Measurements from ENCODE around the gene AHRR. TPM values are rescaled to one million over a fixed set of nuclear protein-coding genes. Genes with fewer than 3 reads are reported as not detected.
"Not testable (repeated sequence)": the region's sequence is repeated elsewhere in the genome, so short reads cannot be mapped to it uniquely, and the experiment has no call there.

AHRR gene
- total RNA-seq, 6 experiments from 2014 or later: 0.06 to 0.81 (median 0.43) TPM

GRCh38 chr5:285991-286557, 35.4 kb upstream of the AHRR start:
- Histone ChIP-seq H3K4me1 (no peaks in the 10 kb centered on the region), H3K36me3 (peaks cover 0 to 5% (median 2%) of the 10 kb centered on the region in 4 donors), H3K27me3 (no peaks in the 10 kb centered on the region), H3K27ac (no peak overlapping the region), H3K4me3 (no peak overlapping the region), H3K9me3 (no peaks in the 10 kb centered on the region)
- ATAC-seq: no peak
- DNase-seq: peak in 1 of 3 donors; percentile 23
- 66% methylated on average over 4 of the region's 14 CpGs for WGBS (ENCODE audit: insufficient coverage, low coverage, low lambda C conversion rate, missing lambda C conversion rate)
- intact Hi-C loops (cut with DNase I): no loop called here
- TF ChIP-seq POLR2A (IDR thresholded peaks at IDR 0.05): no peak
- no peak for TF ChIP-seq CTCF (IDR thresholded peaks at IDR 0.05)

DNA sequence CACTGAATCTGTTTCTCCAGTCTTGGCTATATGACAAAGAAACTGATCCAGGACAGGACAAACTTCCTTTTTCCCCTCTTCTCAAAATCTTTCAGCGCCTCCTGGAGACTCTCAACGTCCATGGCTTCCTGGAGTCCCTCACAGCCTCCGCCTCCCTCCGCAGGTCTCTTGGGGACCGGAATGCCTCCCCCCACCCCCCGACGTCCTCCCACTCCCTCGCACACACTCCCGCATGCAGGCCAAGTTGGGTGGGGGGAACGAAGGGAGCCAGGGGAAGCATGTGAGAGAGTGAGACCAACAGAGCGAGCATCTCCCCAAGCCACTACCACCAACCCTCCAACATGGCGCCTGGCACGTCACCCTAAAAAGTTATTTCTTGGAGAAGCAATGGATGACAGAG, 31.3 kb upstream of the AHRR start:
- H3K27me3 ChIP-seq; H3K27ac ChIP-seq; H3K4me1 ChIP-seq; H3K4me3 ChIP-seq; intact Hi-C loops (cut with DNase I); DNase-seq; ATAC-seq; H3K9me3 ChIP-seq; H3K36me3 ChIP-seq: not testable (repeated sequence)
- 87% methylated on average over 9 of the region's 13 CpGs for WGBS (ENCODE audit: insufficient coverage, low coverage, low lambda C conversion rate, missing lambda C conversion rate)

- ATAC-seq; H3K36me3 ChIP-seq; DNase-seq; intact Hi-C loops (cut with DNase I); H3K9me3 ChIP-seq; H3K4me1 ChIP-seq; H3K4me3 ChIP-seq; H3K27me3 ChIP-seq; H3K27ac ChIP-seq: not testable (repeated sequence)
- WGBS (ENCODE audit: insufficient coverage, low coverage, low lambda C conversion rate, missing lambda C conversion rate): 95% methylated on average over 10 of the region's 10 CpGs
Observed at GRCh38 chr5:291345-291744, 30.2 kb upstream of the AHRR start.

- peak in 1 of 3 donors; percentile 23 for DNase-seq
- H3K27me3 ChIP-seq; ATAC-seq; H3K36me3 ChIP-seq; H3K27ac ChIP-seq; intact Hi-C loops (cut with DNase I); H3K4me3 ChIP-seq; H3K9me3 ChIP-seq; H3K4me1 ChIP-seq: not testable (repeated sequence)
- WGBS (ENCODE audit: insufficient coverage, low coverage, low lambda C conversion rate, missing lambda C conversion rate): 71% methylated on average over 1 of the region's 17 CpGs
Observed at GRCh38 chr5:294788-295187, 26.7 kb upstream of the AHRR start.

- H3K4me3 ChIP-seq; H3K36me3 ChIP-seq; H3K27ac ChIP-seq; H3K27me3 ChIP-seq; H3K4me1 ChIP-seq; intact Hi-C loops (cut with DNase I); H3K9me3 ChIP-seq: not testable (repeated sequence)
- DNase-seq: peak in 1 of 3 donors; percentile 24
- peak in 3 of 4 donors; percentile 48 to 72 (median 64) for ATAC-seq
- 37% methylated on average over 2 of the region's 10 CpGs for WGBS (ENCODE audit: insufficient coverage, low coverage, low lambda C conversion rate, missing lambda C conversion rate)
Observed at GRCh38 chr5:296207-296606, 25.3 kb upstream of the AHRR start.

GRCh38 chr5:296954-297353, 24.6 kb upstream of the AHRR start:
- intact Hi-C loops (cut with DNase I): not testable (repeated sequence)
- peak in 1 of 4 donors; percentile 17 for ATAC-seq

DNA sequence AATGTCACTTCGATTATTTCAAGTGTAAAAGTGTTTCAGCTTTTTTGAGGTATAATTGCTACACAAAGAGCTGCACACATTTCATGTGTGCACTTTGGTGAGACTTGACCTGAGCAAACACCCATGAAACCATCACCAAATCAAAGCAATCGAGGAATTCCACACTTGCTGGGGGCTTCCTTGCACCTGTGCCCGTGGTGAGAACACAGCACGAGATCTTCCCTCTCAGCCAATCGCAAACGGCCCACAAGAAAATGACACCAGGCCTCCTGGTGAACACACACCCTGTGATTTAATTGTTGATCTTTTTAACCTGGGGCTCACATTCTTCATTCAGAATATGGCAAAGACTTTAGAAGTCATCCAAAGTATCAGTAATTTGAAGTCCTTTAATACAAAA, 24.1 kb upstream of the AHRR start:
- H3K4me3 ChIP-seq; H3K4me1 ChIP-seq; H3K27ac ChIP-seq; H3K9me3 ChIP-seq; ATAC-seq; H3K36me3 ChIP-seq; H3K27me3 ChIP-seq; intact Hi-C loops (cut with DNase I): not testable (repeated sequence)
- WGBS (ENCODE audit: insufficient coverage, low coverage, low lambda C conversion rate, missing lambda C conversion rate): 75% methylated on average over 5 of the region's 6 CpGs
- peak in 1 of 3 donors; percentile 4 for DNase-seq

More at GRCh38 chr5:296954-297353, 24.6 kb upstream of the AHRR start:
- not testable (repeated sequence) for H3K4me1 ChIP-seq, H3K4me3 ChIP-seq, H3K9me3 ChIP-seq, H3K27ac ChIP-seq, H3K27me3 ChIP-seq, H3K36me3 ChIP-seq
- peak in 1 of 3 donors; percentile 11 for DNase-seq
- WGBS (ENCODE audit: insufficient coverage, low coverage, low lambda C conversion rate, missing lambda C conversion rate): 54% methylated on average over 6 of the region's 16 CpGs

DNA sequence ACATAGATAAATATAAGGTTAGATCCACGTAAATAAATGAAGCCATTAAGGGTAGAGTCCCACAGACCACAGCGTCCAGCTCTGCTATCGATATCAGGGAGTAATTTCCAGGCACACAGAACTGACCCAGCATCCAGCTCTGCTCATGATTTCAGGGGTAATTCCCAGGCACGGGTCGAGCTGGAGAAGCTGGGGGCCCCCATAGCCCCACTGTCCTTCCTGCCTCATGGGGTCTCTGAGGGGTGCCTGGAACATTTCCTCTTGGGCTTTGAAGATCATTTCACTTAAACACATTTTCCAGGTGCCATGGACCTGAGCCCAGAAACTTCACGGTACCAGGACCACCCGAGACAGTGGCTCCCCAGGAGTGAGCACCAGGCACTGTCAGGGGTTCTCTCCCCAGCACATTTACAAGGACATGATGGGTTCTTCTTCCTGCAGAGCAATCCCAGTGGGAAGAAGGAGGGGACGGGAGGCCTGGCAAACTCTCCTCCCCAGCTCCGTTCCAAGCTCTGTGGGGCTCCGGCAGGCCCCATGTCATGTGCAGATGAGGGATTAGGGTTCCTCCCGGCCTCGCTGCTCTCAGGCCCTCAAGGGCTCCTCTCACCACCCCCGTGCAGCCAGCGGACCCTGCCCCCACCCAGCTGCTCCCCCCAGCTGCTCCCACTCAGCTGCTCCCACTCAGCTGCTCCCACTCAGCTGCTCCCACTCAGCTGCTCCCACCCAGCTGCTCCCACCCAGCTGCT, 23.4 kb upstream of the AHRR start:
- H3K4me1 ChIP-seq: not testable (repeated sequence)

More for the DNA sequence above, 23.4 kb upstream of the AHRR start:
- H3K9me3 ChIP-seq; intact Hi-C loops (cut with DNase I); ATAC-seq; H3K36me3 ChIP-seq; H3K27me3 ChIP-seq; H3K27ac ChIP-seq; H3K4me3 ChIP-seq: not testable (repeated sequence)
- DNase-seq: peak in 1 of 3 donors; percentile 22
- 97% methylated on average over 4 of the region's 14 CpGs for WGBS (ENCODE audit: insufficient coverage, low coverage, low lambda C conversion rate, missing lambda C conversion rate)
